Measurements from ENCODE around the gene SULT1A4. TPM values are rescaled to one million over a fixed set of nuclear protein-coding genes. Genes with fewer than 3 reads are reported as not detected.
"Not testable (repeated sequence)": the region's sequence is repeated elsewhere in the genome, so short reads cannot be mapped to it uniquely, and the experiment has no call there.

Gene SULT1A4
- total RNA-seq (1 to 10 TPM; 3.8 to 6.2 TPM), polyA plus RNA-seq (1 to 10 TPM in 1 of 2 donors, not detected in 1; 1.8 TPM)

GRCh38 chr16:29459706-29460646, at the start of gene SULT1A4:
TSS of gene SULT1A4 (plus strand) at chr16:29459913. CDS start at chr16:29461386, 1,473 bp downstream.
- H3K36me3 ChIP-seq (ENCODE audit: insufficient read depth, low read length); intact Hi-C loops (cut with micrococcal nuclease); H3K27me3 Mint-ChIP-seq; H3K9me3 ChIP-seq (ENCODE audit: control insufficient read depth in 1 of 2, low read length in 2 of 2); H3K27ac ChIP-seq (ENCODE audit: low read depth, low read length); H3K4me3 Mint-ChIP-seq; H3K4me3 ChIP-seq (ENCODE audit: low read length in 2 of 2); DNase-seq; H3K27me3 ChIP-seq (ENCODE audit: insufficient read depth, low read length); CTCF ChIA-PET (ENCODE audit: partially characterized antibody); H3K4me1 ChIP-seq (ENCODE audit: insufficient read depth, low read length); H3K4me1 Mint-ChIP-seq; H3K9me3 Mint-ChIP-seq; POLR2A ChIA-PET (ENCODE audit: partially characterized antibody); H3K36me3 Mint-ChIP-seq; H3K27ac Mint-ChIP-seq: not testable (repeated sequence)

- CTCF ChIA-PET (ENCODE audit: partially characterized antibody); H3K27ac ChIP-seq (ENCODE audit: low read depth, low read length); H3K36me3 ChIP-seq (ENCODE audit: insufficient read depth, low read length); H3K4me3 Mint-ChIP-seq; H3K36me3 Mint-ChIP-seq; H3K4me1 ChIP-seq (ENCODE audit: insufficient read depth, low read length); H3K27me3 Mint-ChIP-seq; intact Hi-C loops (cut with micrococcal nuclease); H3K9me3 Mint-ChIP-seq; DNase-seq; H3K9me3 ChIP-seq (ENCODE audit: control insufficient read depth in 1 of 2, low read length in 2 of 2); H3K4me1 Mint-ChIP-seq; H3K27ac Mint-ChIP-seq; H3K27me3 ChIP-seq (ENCODE audit: insufficient read depth, low read length); POLR2A ChIA-PET (ENCODE audit: partially characterized antibody); H3K4me3 ChIP-seq (ENCODE audit: low read length in 2 of 2): not testable (repeated sequence)
Measured at GRCh38 chr16:29423587-29423986, 36.1 kb upstream of the SULT1A4 start.

- H3K9me3 ChIP-seq (ENCODE audit: control insufficient read depth in 1 of 2, low read length in 2 of 2); H3K4me1 Mint-ChIP-seq; H3K27ac ChIP-seq (ENCODE audit: low read depth, low read length); H3K27me3 ChIP-seq (ENCODE audit: insufficient read depth, low read length); H3K27ac Mint-ChIP-seq; H3K4me3 ChIP-seq (ENCODE audit: low read length in 2 of 2); H3K4me1 ChIP-seq (ENCODE audit: insufficient read depth, low read length); H3K27me3 Mint-ChIP-seq; H3K9me3 Mint-ChIP-seq; intact Hi-C loops (cut with micrococcal nuclease); H3K4me3 Mint-ChIP-seq; CTCF ChIA-PET (ENCODE audit: partially characterized antibody); POLR2A ChIA-PET (ENCODE audit: partially characterized antibody); H3K36me3 ChIP-seq (ENCODE audit: insufficient read depth, low read length); DNase-seq: not testable (repeated sequence)
- H3K36me3 Mint-ChIP-seq = peaks cover 4 to 13% of the 10 kb centered on the region in 2 donors
Measured at GRCh38 chr16:29425390-29425789, 34.3 kb upstream of the SULT1A4 start.

- intact Hi-C loops (cut with micrococcal nuclease); H3K27ac ChIP-seq (ENCODE audit: low read depth, low read length); H3K4me3 ChIP-seq (ENCODE audit: low read length in 2 of 2); H3K4me3 Mint-ChIP-seq; CTCF ChIA-PET (ENCODE audit: partially characterized antibody); H3K9me3 Mint-ChIP-seq; DNase-seq; H3K27me3 Mint-ChIP-seq; POLR2A ChIA-PET (ENCODE audit: partially characterized antibody); H3K27me3 ChIP-seq (ENCODE audit: insufficient read depth, low read length); H3K36me3 Mint-ChIP-seq; H3K36me3 ChIP-seq (ENCODE audit: insufficient read depth, low read length); H3K4me1 ChIP-seq (ENCODE audit: insufficient read depth, low read length); H3K27ac Mint-ChIP-seq; H3K9me3 ChIP-seq (ENCODE audit: control insufficient read depth in 1 of 2, low read length in 2 of 2); H3K4me1 Mint-ChIP-seq: not testable (repeated sequence)
Measured at GRCh38 chr16:29453754-29454153, 6.0 kb upstream of the SULT1A4 start.

GRCh38 chr16:29454269-29454668, 5.4 kb upstream of the SULT1A4 start, which contains the start of the genes BOLA2 and SLX1B:
TSS of gene BOLA2 (minus strand) at chr16:29454351. CDS start at chr16:29454253, 98 bp downstream.
TSS of gene SLX1B (plus strand) at chr16:29454533.
- H3K36me3 ChIP-seq (ENCODE audit: insufficient read depth, low read length); H3K9me3 Mint-ChIP-seq; POLR2A ChIA-PET (ENCODE audit: partially characterized antibody); H3K36me3 Mint-ChIP-seq; H3K27ac ChIP-seq (ENCODE audit: low read depth, low read length); H3K4me3 Mint-ChIP-seq; H3K27me3 Mint-ChIP-seq; H3K27ac Mint-ChIP-seq; H3K4me1 ChIP-seq (ENCODE audit: insufficient read depth, low read length); intact Hi-C loops (cut with micrococcal nuclease); DNase-seq; H3K9me3 ChIP-seq (ENCODE audit: control insufficient read depth in 1 of 2, low read length in 2 of 2); CTCF ChIA-PET (ENCODE audit: partially characterized antibody); H3K27me3 ChIP-seq (ENCODE audit: insufficient read depth, low read length); H3K4me3 ChIP-seq (ENCODE audit: low read length in 2 of 2); H3K4me1 Mint-ChIP-seq: not testable (repeated sequence)

GRCh38 chr16:29454828-29455227, 4.9 kb upstream of the SULT1A4 start:
- POLR2A ChIA-PET (ENCODE audit: partially characterized antibody); H3K27ac ChIP-seq (ENCODE audit: low read depth, low read length); H3K27ac Mint-ChIP-seq; H3K36me3 ChIP-seq (ENCODE audit: insufficient read depth, low read length); H3K4me3 ChIP-seq (ENCODE audit: low read length in 2 of 2); CTCF ChIA-PET (ENCODE audit: partially characterized antibody); H3K9me3 Mint-ChIP-seq; intact Hi-C loops (cut with micrococcal nuclease); H3K36me3 Mint-ChIP-seq; H3K27me3 Mint-ChIP-seq; H3K9me3 ChIP-seq (ENCODE audit: control insufficient read depth in 1 of 2, low read length in 2 of 2); DNase-seq; H3K4me1 ChIP-seq (ENCODE audit: insufficient read depth, low read length); H3K27me3 ChIP-seq (ENCODE audit: insufficient read depth, low read length); H3K4me3 Mint-ChIP-seq; H3K4me1 Mint-ChIP-seq: not testable (repeated sequence)

GRCh38 chr16:29457660-29458059, 2.1 kb upstream of the SULT1A4 start:
- H3K4me1 ChIP-seq (ENCODE audit: insufficient read depth, low read length); H3K9me3 ChIP-seq (ENCODE audit: control insufficient read depth in 1 of 2, low read length in 2 of 2); H3K36me3 ChIP-seq (ENCODE audit: insufficient read depth, low read length); H3K36me3 Mint-ChIP-seq; H3K27ac ChIP-seq (ENCODE audit: low read depth, low read length); DNase-seq; H3K4me1 Mint-ChIP-seq; H3K27me3 ChIP-seq (ENCODE audit: insufficient read depth, low read length); H3K4me3 ChIP-seq (ENCODE audit: low read length in 2 of 2); H3K9me3 Mint-ChIP-seq; POLR2A ChIA-PET (ENCODE audit: partially characterized antibody); intact Hi-C loops (cut with micrococcal nuclease); CTCF ChIA-PET (ENCODE audit: partially characterized antibody); H3K27me3 Mint-ChIP-seq; H3K27ac Mint-ChIP-seq; H3K4me3 Mint-ChIP-seq: not testable (repeated sequence)
